HG02970 (cell line): ENCODE measurements around the gene ANK2.
"Not testable (repeated sequence)": the region's sequence is repeated elsewhere in the genome, so short reads cannot be mapped to it uniquely, and the experiment has no call there.

ENCODE experiments used
- ATAC-seq: cut with Tn5 transposase; IDR thresholded peaks from one replicate; pipeline ENCODE4 v1.9.1; 2021; ENCODE audit warnings: mild to moderate bottlenecking, moderate library complexity, moderate number of reproducible peaks; ENCODE audit not compliant: unreplicated experiment, low FRiP score

ANK2 gene

DNA sequence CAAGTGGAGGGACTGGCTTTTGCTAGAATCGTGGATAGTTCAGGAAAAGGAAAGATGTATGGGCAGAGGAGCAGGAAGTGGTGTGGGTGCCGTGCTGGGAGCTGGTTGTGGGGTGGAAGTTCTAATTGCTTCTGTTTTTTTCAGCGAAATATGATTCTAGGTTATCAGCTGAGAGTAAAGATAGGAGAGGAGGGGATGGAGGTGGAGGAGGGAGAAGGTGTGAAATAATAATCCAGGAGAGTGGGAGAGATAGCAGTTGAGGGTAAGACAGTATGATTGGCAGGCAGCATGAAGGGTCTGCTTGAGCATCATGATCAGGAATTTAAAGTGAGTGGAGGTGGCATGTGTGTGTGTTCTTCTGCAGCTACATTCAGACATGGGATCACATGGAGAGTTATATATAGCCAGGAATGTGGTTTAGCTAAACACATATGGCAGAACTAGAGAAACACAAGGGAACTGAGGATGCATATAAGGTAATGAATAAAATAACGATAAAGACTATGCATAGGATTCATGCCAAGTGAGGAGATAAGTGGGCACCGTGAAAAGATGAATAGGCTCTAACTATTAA, 133.7 kb downstream of the ANK2 start:
- ATAC-seq: no peak

- ATAC-seq: not testable (repeated sequence)
Observed at GRCh38 chr4:113186220-113186619, 136.8 kb downstream of the ANK2 start.

GRCh38 chr4:113186913-113187312, 137.5 kb downstream of the ANK2 start:
- no peak for ATAC-seq

DNA sequence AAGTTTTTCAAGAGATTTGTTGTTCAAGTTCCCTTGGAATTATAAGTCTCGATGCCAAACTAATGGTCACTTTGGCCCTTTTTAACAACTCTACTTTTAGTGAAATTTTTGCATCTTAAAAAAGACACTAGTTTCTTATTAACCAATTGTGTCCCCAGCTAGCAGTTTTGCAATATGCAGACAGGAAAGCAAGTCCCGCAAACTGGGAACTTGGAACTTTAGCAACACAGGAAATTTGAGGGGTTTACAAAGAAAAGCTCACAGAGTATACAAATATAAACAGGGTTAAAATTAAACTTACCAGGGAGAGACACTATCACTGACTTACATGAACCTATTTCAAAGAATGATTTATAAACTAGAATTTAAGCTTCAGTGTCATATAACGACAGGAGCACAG, 137.9 kb downstream of the ANK2 start:
- ATAC-seq: no peak

DNA sequence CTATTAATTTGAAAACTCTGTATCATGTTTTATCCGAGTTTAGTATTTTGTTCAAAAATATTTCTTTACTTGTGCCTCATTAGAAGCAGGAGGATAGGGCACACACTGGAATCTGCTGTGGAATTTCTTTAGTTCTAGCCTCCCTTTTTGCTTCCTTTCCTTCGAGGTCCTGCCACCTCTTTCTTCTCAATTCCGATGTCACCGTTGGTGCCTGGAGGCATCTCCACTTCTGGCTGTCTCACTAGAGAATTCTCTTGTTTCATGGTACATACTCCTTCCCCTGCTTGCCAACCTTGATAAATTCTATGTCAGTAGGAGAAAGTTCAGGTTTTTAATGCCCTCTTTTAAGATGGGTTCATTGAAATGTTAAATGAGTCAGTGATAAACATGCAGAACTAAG, 140.1 kb downstream of the ANK2 start:
- ATAC-seq: no peak

DNA sequence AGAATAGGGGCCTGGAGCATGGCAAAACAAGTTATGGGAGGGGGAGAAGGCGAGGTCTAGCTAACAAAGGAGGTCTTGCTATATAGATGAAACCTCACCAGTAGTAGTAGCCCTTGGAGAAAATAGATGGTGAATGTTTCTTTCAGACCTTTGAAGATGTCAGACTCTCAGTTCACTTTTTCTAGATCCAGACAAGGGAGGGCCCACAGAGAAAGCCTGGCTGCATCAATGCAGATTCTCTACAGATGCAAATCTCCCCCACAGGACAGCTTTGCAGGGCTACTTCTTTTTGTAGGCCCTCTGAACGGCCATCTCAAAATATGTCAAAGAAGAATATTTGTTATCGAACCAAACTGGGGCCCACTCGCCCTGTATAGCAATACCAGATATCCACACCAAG, 159.7 kb downstream of the ANK2 start:
- no peak for ATAC-seq

GRCh38 chr4:113209652-113210320, 160.3 kb downstream of the ANK2 start:
- ATAC-seq: no peak

DNA sequence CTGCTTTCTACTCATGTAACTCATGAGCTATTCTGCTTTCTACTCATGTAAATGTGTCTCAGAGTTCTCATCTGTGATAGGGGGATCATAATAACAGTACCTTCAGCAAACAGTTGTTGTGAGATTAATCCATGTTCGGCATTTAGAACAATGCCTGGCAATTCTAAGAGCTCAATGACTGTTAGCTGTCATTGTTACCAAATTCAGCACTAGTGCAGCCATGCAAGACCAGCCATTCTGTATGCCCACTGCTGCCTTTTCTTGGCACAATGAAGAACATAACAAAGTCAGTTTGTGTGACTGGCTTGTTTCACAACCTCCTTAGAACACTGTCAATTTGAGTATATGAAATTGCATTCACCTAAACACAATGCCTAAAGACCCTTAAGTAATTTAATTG, 163.2 kb downstream of the ANK2 start:
- ATAC-seq: no peak

DNA sequence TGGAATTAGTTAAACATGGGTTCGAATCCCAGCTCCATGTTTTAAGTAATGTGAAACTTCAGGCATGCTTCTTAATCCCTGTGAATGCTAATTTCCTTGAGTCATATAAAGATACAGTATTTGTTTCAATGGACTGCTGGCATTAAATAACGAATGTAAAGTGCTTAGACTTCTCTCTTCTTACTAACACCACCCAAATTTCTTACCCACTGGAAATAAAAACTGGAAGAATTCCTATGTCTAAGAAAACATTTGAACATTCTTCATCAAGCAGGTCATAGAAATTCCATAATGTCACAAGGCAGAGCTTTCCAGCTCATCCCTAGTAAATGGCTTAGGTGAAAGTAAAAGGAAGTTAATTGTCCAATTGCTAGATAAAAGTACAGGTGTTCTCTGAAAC, 172.5 kb downstream of the ANK2 start:
- ATAC-seq: no peak

- no peak for ATAC-seq
Observed at GRCh38 chr4:113222471-113222870, 173.0 kb downstream of the ANK2 start.

GRCh38 chr4:113223001-113223400, 173.5 kb downstream of the ANK2 start:
- ATAC-seq: no peak

- ATAC-seq: no peak
Observed at GRCh38 chr4:113232194-113232593, 182.7 kb downstream of the ANK2 start.

DNA sequence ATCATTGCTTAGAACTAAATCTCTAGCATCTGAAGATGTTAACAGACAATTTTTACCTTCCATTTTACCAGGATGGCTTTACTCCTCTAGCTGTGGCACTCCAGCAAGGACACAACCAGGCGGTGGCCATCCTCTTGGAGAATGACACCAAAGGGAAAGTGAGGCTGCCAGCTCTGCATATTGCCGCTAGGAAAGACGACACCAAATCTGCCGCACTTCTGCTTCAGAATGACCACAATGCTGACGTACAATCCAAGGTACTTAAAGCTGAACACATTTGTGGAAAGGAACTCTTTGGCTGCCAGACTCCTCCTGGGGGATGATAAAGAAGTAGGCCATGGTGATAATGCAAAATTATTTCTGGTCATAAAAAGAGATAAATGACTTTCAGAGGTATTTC, 187.5 kb downstream of the ANK2 start:
- ATAC-seq: no peak

GRCh38 chr4:113243312-113243711, 193.9 kb downstream of the ANK2 start:
- no peak for ATAC-seq

- not testable (repeated sequence) for ATAC-seq
Observed at GRCh38 chr4:113244747-113245146, 195.3 kb downstream of the ANK2 start.

DNA sequence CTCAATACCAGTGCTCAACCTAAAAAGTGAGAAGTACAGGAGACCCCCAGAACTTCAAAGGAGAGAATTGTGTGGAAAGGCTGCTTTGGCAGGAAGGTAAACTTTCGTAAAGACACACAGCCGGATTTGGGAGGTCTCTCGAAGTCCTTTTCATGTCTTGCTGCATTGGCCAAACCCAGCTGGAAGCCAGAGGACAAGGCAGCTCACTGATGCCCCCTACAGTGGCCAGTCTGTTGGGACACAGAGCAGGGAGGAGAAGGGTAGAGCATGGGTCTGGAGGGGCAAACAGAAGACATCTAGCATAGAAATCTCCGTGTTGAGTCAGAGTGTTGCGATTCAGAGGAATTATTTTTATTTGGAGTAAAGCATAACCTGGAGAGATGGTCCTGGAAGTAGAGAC, 198.9 kb downstream of the ANK2 start:
- no peak for ATAC-seq

DNA sequence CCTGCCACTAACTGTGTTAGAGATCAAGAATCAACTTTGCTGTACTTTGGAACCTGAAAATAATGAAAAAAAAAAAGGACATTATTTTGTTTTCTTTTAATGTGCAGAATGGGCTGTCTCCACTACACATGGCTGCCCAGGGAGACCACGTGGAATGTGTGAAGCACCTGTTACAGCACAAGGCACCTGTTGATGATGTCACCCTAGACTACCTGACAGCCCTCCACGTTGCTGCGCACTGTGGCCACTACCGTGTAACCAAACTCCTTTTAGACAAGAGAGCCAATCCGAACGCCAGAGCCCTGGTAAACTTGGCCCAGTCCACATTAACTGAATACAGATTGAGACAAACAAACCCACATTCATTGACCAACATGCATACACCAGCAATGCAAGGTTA, 206.2 kb downstream of the ANK2 start:
- ATAC-seq: no peak

- ATAC-seq: no peak
Observed at GRCh38 chr4:113256946-113257345, 207.5 kb downstream of the ANK2 start.

- ATAC-seq: no peak
Observed at GRCh38 chr4:113260688-113261087, 211.2 kb downstream of the ANK2 start.

DNA sequence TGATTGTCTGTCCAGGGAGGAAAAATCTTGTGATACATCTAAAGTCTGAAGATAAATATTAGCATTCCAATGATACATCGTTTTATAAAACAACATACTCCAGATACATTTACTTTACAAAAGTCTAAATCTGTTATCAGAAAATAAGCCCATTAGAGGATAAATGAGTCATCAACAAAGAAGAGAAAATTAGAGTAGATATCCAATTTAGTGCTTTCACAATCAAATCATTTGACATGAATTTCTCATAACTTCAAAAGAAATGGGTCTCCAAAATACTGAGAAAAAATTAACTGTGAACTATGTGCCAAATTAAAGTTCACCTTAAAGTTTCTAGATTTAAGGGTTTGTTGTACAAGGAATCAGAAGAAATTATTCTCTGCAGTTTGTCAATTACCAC, 213.8 kb downstream of the ANK2 start:
- ATAC-seq: no peak

- ATAC-seq: no peak
Observed at GRCh38 chr4:113270520-113271319, 221.3 kb downstream of the ANK2 start.

DNA sequence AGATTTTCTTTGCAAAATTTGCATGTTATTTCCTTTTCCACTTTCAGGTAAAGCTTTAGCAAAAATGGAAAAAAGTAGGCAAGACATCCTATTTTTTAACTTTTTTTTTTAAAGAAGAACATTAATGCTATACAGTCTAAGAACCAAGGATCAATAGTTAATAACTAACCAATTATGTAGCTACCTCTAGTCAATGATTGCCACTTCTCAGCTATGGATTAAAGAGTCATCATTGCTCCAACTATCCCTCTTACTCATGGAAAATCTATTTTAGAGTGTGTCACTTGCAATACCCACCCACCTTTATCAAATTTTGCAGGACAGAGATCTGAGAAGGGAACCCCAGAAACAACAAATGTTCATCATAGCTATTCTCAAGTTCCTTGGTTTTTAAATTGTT, 223.1 kb downstream of the ANK2 start:
- ATAC-seq: no peak
